Measurements from ENCODE around the gene TDRD12.
"Not testable (repeated sequence)": the region's sequence is repeated elsewhere in the genome, so short reads cannot be mapped to it uniquely, and the experiment has no call there.

TDRD12 gene

GRCh38 chr19:32833388-32833787 lies 113.8 kb downstream of the TDRD12 start:
- not testable (repeated sequence) for DNase-seq

GRCh38 chr19:32837531-32837930 lies 118.0 kb downstream of the TDRD12 start:
- DNase-seq = no peak

- no peak for DNase-seq
These were observed 122.5 kb downstream of the TDRD12 start for GRCh38 chr19:32842061-32842460.

- DNase-seq = no peak
These were observed 124.2 kb downstream of the TDRD12 start for GRCh38 chr19:32843716-32844245.

- DNase-seq = not testable (repeated sequence)
These were observed 128.5 kb downstream of the TDRD12 start for GRCh38 chr19:32848035-32848434.

- DNase-seq = no peak
These were observed 132.6 kb downstream of the TDRD12 start for GRCh38 chr19:32852216-32852615.

GRCh38 chr19:32856818-32857217 lies 137.3 kb downstream of the TDRD12 start:
- not testable (repeated sequence) for DNase-seq

GRCh38 chr19:32857584-32857983 lies 138.0 kb downstream of the TDRD12 start:
- no peak for DNase-seq

GRCh38 chr19:32858155-32858554 lies 138.6 kb downstream of the TDRD12 start:
- DNase-seq = no peak

- no peak for DNase-seq
These were observed 139.0 kb downstream of the TDRD12 start for GRCh38 chr19:32858559-32858958.

- DNase-seq = no peak
These were observed 140.0 kb downstream of the TDRD12 start for GRCh38 chr19:32859591-32859990.

- DNase-seq = no peak
These were observed 142.0 kb downstream of the TDRD12 start for GRCh38 chr19:32861596-32861995.

- no peak for DNase-seq
These were observed 142.6 kb downstream of the TDRD12 start for GRCh38 chr19:32862173-32862572.

- no peak for DNase-seq
These were observed 143.2 kb downstream of the TDRD12 start for GRCh38 chr19:32862741-32863140.

GRCh38 chr19:32863301-32863700 lies 143.7 kb downstream of the TDRD12 start:
- no peak for DNase-seq

- DNase-seq = no peak
These were observed 144.3 kb downstream of the TDRD12 start for GRCh38 chr19:32863841-32864240.

- DNase-seq = no peak
These were observed 144.9 kb downstream of the TDRD12 start for GRCh38 chr19:32864318-32865007.

- no peak for DNase-seq
These were observed 145.8 kb downstream of the TDRD12 start for GRCh38 chr19:32865326-32865725.

GRCh38 chr19:32866061-32866460 lies 146.5 kb downstream of the TDRD12 start:
- no peak for DNase-seq

GRCh38 chr19:32866564-32867265 lies 147.1 kb downstream of the TDRD12 start:
- no peak for DNase-seq

- DNase-seq = not testable (repeated sequence)
These were observed 147.9 kb downstream of the TDRD12 start for GRCh38 chr19:32867436-32867835.

- DNase-seq = no peak
These were observed 148.8 kb downstream of the TDRD12 start for GRCh38 chr19:32868206-32868950.

GRCh38 chr19:32869369-32869965 lies 149.9 kb downstream of the TDRD12 start, which contains the start of gene SLC7A9:
Gene SLC7A9, minus strand, starts transcription at chr19:32869767. Its CDS starts 1,233 bp downstream, at chr19:32868534.
- DNase-seq = no peak

All from hematopoietic multipotent progenitor cell treated with erythropoietin and hydrocortisone succinate and interleukin-3 and kit ligand, for 8 days (in vitro differentiated cells).